Fibroblast of the aortic adventitia (primary cell): Measurements from ENCODE around the gene SLC25A44. TPM values are rescaled to one million over a fixed set of nuclear protein-coding genes. Genes with fewer than 3 reads are reported as not detected.

ENCODE experiments used
- DNase-seq: peaks from one replicate; pipeline ENCODE4 v3.0.0-alpha.2; 2010; ENCODE audit warnings: low read depth
- H3K4me3 ChIP-seq: 2 replicates; pipeline ENCODE4 v1.5.1; 2011; ENCODE audit warnings: low read depth, mild to moderate bottlenecking, control low read depth, low read length, moderate library complexity
- CTCF ChIP-seq: IDR thresholded peaks from 2 replicates; pipeline ENCODE4 v1.5.1; 2011; ENCODE audit warnings: mild to moderate bottlenecking, low read length, control low read depth, inconsistent platforms; ENCODE audit not compliant: insufficient read depth
- total RNA-seq: library from RNA; depleted of rRNA; stranded (reverse); fragments of >200 nt; gene quantifications from 2 replicates; pipeline ENCODE4 v1.2.3, GENCODE V29; 2012; ENCODE audit warnings: low replicate concordance

The SLC25A44 gene
- total RNA-seq, 1 donor, result 14.5 TPM

GRCh38 chr1:156246781-156247459 lies 53.0 kb downstream of the SLC25A44 start:
- DNase-seq, result peak; percentile 18
- H3K4me3 ChIP-seq, result no peak overlapping the region
- no peak for TF ChIP-seq CTCF

GRCh38 chr1:156247460-156248322 lies 53.8 kb downstream of the SLC25A44 start, which contains the start of gene PAQR6:
Gene PAQR6, minus strand, starts transcription at chr1:156248056. Its CDS starts 1,325 bp downstream, at chr1:156246731.
- no peak for TF ChIP-seq CTCF
- no peak within 1 kb of the TSS for H3K4me3 ChIP-seq
- no peak for DNase-seq

- H3K4me3 ChIP-seq, result no peak overlapping the region
- no peak for DNase-seq
- TF ChIP-seq CTCF, result no peak
These were observed 54.4 kb downstream of the SLC25A44 start for GRCh38 chr1:156248323-156248683.

GRCh38 chr1:156249593-156249992 lies 55.7 kb downstream of the SLC25A44 start:
- DNase-seq, result no peak
- no peak for TF ChIP-seq CTCF
- H3K4me3 ChIP-seq, result no peak overlapping the region

GRCh38 chr1:156251527-156251926 lies 57.6 kb downstream of the SLC25A44 start:
- DNase-seq, result no peak
- TF ChIP-seq CTCF, result no peak
- H3K4me3 ChIP-seq, result no peak overlapping the region

- TF ChIP-seq CTCF, result no peak
- DNase-seq, result no peak
- H3K4me3 ChIP-seq, result no peak overlapping the region
These were observed 59.7 kb downstream of the SLC25A44 start for GRCh38 chr1:156253634-156254033.
